Vagina (tissue), 2 donors: ENCODE measurements around the gene TMEM45A.

ENCODE experiments used
- CTCF ChIP-seq, 3 experiments: fragments of 450-650 bp in 2 of 3; fragments of 200-600 bp in 1 of 3; sonication (generic) in 1 of 3; IDR thresholded peaks; one replicate each; pipeline ENCODE4 v1.5.1; 2017 to 2019; ENCODE audit warnings: antibody characterized with exemption in 3 of 3, mild to moderate bottlenecking in 2 of 3, moderate library complexity in 2 of 3
- POLR2A ChIP-seq, 2 donors: fragments of 450-650 bp; IDR thresholded peaks; one replicate each; pipeline ENCODE4 v1.6.1; 2017; ENCODE audit warnings: antibody characterized with exemption in 2 of 2, mild to moderate bottlenecking in 2 of 2, moderate library complexity in 2 of 2
- POLR2AphosphoS5 ChIP-seq, 2 donors: sonication (generic); formaldehyde crosslinking; IDR thresholded peaks; one replicate each; pipeline ENCODE4 v1.9.0; 2017; ENCODE audit warnings: antibody characterized with exemption in 2 of 2, mild to moderate bottlenecking in 2 of 2, low read depth in 1 of 2; ENCODE audit not compliant: insufficient read depth in 1 of 2

GRCh38 chr3:100548053-100548452, 55.6 kb downstream of the TMEM45A start:
- TF ChIP-seq CTCF (IDR thresholded peaks at IDR 0.05): no peak
- no peak for TF ChIP-seq POLR2A (IDR thresholded peaks at IDR 0.05)
- peak in 1 of 2 donors; percentile 86 for TF ChIP-seq POLR2AphosphoS5 (IDR thresholded peaks at IDR 0.05; ENCODE audit: insufficient read depth in 1 of 2, low read depth in 1 of 2)
